Measurements from ENCODE around the gene DPP6. TPM values are rescaled to one million over a fixed set of nuclear protein-coding genes. Genes with fewer than 3 reads are reported as not detected.

The DPP6 gene
- total and polyA plus RNA-seq, 9 of the 15 experiments (the other 6 are each of a cell fraction or from before 2014, with no cell fraction given): not detected

DNA sequence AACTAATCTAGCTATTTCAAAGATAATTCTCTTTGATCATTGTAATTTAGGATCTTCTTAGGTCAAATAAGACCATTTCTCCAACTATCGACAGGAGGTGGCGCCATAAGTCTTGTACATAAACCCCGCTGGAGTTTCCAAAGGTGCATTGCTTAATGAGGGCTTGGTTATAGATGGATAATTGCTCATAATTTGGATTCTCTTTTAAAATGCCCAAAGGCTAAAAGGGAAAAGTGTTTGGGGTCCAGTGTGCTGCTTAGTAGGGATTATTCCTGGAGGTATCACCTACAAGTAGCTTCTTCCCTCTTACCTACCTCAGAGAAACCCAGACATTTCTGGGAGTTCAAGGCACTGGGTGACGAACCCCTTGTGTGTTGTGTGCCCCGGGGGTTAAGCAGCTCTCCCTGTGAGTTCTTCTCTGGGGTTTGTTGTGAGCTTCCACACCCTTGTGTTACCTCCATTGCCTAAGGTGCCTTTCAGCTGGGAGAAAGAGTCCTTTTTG is 875.5 kb downstream of the DPP6 start (continued):
- TF ChIP-seq, protein P1, sequence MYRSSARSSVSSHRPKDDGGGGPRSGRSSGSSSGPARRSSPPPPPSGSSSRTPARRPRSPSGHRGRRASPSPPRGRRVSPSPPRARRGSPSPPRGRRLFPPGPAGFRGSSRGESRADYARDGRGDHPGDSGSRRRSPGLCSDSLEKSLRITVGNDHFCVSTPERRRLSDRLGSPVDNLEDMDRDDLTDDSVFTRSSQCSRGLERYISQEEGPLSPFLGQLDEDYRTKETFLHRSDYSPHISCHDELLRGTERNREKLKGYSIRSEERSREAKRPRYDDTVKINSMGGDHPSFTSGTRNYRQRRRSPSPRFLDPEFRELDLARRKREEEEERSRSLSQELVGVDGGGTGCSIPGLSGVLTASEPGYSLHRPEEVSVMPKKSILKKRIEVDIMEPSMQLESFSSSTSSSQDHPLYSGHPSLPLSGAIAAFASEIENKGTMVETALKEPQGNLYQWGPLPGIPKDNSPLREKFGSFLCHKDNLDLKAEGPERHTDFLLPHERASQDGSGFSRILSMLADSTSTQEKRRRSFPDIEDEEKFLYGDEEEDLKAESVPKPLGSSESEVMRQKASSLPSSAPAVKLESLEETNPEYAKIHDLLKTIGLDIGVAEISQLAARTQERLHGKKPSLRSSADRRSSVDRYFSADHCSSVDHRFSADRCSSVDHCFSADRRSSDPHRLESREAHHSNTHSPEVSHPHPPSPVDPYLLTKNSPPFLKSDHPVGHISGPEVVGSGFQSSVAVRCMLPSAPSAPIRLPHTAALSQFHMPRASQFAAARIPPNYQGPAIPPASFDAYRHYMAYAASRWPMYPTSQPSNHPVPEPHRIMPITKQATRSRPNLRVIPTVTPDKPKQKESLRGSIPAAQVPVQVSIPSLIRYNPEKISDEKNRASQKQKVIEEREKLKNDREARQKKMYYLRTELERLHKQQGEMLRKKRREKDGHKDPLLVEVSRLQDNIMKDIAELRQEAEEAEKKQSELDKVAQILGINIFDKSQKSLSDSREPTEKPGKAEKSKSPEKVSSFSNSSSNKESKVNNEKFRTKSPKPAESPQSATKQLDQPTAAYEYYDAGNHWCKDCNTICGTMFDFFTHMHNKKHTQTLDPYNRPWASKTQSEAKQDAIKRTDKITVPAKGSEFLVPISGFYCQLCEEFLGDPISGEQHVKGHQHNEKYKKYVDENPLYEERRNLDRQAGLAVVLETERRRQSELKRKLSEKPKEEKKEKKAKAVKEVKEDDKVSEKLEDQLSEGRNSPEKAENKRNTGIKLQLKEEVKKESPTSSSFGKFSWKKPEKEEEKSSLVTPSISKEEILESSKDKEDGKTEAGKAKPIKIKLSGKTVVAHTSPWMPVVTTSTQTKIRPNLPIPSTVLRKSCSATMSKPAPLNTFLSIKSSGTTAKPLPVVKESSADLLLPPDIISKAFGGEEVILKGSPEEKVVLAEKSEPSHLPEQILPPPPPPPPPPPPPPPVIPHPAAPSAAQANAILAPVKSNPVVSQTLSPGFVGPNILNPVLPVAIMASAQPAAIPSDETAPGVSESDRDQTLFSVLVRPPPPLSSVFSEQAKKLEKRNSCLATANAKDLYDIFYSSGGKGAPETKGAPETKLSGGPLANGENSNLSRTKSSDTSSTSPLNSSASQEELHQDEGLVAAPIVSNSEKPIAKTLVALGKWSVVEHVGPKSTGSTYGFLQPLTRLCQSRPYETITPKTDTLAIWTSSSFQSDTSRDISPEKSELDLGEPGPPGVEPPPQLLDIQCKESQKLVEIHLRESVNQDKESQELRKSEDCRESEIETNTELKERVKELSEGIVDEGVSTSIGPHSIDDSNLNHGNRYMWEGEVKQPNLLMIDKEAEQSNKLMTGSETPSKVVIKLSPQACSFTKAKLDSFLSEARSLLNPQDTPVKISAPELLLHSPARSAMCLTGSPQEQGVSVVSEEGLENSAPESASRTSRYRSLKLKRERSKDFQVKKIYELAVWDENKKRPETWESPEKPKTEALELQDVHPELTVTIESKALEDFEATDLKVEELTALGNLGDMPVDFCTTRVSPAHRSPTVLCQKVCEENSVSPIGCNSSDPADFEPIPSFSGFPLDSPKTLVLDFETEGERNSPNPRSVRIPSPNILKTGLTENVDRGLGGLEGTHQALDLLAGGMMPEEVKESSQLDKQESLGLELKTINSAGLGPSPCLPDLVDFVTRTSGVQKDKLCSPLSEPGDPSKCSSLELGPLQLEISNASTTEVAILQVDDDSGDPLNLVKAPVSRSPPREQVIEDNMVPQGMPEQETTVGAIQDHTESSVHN (IDR thresholded peaks at IDR 0.05; ENCODE audit: borderline replicate concordance in 1 of 2, low read depth in 1 of 2): no peak
- TF ChIP-seq, protein P2, sequence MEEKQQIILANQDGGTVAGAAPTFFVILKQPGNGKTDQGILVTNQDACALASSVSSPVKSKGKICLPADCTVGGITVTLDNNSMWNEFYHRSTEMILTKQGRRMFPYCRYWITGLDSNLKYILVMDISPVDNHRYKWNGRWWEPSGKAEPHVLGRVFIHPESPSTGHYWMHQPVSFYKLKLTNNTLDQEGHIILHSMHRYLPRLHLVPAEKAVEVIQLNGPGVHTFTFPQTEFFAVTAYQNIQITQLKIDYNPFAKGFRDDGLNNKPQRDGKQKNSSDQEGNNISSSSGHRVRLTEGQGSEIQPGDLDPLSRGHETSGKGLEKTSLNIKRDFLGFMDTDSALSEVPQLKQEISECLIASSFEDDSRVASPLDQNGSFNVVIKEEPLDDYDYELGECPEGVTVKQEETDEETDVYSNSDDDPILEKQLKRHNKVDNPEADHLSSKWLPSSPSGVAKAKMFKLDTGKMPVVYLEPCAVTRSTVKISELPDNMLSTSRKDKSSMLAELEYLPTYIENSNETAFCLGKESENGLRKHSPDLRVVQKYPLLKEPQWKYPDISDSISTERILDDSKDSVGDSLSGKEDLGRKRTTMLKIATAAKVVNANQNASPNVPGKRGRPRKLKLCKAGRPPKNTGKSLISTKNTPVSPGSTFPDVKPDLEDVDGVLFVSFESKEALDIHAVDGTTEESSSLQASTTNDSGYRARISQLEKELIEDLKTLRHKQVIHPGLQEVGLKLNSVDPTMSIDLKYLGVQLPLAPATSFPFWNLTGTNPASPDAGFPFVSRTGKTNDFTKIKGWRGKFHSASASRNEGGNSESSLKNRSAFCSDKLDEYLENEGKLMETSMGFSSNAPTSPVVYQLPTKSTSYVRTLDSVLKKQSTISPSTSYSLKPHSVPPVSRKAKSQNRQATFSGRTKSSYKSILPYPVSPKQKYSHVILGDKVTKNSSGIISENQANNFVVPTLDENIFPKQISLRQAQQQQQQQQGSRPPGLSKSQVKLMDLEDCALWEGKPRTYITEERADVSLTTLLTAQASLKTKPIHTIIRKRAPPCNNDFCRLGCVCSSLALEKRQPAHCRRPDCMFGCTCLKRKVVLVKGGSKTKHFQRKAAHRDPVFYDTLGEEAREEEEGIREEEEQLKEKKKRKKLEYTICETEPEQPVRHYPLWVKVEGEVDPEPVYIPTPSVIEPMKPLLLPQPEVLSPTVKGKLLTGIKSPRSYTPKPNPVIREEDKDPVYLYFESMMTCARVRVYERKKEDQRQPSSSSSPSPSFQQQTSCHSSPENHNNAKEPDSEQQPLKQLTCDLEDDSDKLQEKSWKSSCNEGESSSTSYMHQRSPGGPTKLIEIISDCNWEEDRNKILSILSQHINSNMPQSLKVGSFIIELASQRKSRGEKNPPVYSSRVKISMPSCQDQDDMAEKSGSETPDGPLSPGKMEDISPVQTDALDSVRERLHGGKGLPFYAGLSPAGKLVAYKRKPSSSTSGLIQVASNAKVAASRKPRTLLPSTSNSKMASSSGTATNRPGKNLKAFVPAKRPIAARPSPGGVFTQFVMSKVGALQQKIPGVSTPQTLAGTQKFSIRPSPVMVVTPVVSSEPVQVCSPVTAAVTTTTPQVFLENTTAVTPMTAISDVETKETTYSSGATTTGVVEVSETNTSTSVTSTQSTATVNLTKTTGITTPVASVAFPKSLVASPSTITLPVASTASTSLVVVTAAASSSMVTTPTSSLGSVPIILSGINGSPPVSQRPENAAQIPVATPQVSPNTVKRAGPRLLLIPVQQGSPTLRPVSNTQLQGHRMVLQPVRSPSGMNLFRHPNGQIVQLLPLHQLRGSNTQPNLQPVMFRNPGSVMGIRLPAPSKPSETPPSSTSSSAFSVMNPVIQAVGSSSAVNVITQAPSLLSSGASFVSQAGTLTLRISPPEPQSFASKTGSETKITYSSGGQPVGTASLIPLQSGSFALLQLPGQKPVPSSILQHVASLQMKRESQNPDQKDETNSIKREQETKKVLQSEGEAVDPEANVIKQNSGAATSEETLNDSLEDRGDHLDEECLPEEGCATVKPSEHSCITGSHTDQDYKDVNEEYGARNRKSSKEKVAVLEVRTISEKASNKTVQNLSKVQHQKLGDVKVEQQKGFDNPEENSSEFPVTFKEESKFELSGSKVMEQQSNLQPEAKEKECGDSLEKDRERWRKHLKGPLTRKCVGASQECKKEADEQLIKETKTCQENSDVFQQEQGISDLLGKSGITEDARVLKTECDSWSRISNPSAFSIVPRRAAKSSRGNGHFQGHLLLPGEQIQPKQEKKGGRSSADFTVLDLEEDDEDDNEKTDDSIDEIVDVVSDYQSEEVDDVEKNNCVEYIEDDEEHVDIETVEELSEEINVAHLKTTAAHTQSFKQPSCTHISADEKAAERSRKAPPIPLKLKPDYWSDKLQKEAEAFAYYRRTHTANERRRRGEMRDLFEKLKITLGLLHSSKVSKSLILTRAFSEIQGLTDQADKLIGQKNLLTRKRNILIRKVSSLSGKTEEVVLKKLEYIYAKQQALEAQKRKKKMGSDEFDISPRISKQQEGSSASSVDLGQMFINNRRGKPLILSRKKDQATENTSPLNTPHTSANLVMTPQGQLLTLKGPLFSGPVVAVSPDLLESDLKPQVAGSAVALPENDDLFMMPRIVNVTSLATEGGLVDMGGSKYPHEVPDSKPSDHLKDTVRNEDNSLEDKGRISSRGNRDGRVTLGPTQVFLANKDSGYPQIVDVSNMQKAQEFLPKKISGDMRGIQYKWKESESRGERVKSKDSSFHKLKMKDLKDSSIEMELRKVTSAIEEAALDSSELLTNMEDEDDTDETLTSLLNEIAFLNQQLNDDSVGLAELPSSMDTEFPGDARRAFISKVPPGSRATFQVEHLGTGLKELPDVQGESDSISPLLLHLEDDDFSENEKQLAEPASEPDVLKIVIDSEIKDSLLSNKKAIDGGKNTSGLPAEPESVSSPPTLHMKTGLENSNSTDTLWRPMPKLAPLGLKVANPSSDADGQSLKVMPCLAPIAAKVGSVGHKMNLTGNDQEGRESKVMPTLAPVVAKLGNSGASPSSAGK (IDR thresholded peaks at IDR 0.05): no peak
- TF ChIP-seq BDP1 (IDR thresholded peaks at IDR 0.05; ENCODE audit: insufficient read depth, insufficient read length) (no peak), POU5F1 (IDR thresholded peaks at IDR 0.05; ENCODE audit: borderline replicate concordance, low read depth, low read length, partially characterized antibody) (no peak)
